K562 (cell line): ENCODE results near the gene CT55. TPM values are rescaled to one million over a fixed set of nuclear protein-coding genes. Genes with fewer than 3 reads are reported as not detected.

Experiments
- ATAC-seq: fragments of 200-7000 bp; cut with Tn5 transposase; 3 replicates; pipeline ENCODE4 v1.9.1; 2020; ENCODE audit warnings: moderate library complexity
- BruUV-seq: library from RNA; stranded (reverse); fragments of 400-500 nt; replicated peaks from 2 replicates; lab custom pipeline; 2021; lab: Mats Ljungman, UMichigan
- CTCF ChIA-PET: fragments of 300-600 bp; formaldehyde crosslinking; extraction: SDS; loops from one replicate; lab custom pipeline; 2021; ENCODE audit warnings: low intra/inter-chr PET ratio; lab: Yijun Ruan, JAX
- POLR2A ChIA-PET: fragments of 300-600, 350-650 bp; sonication (Branson Sonifier 250); formaldehyde crosslinking; extraction: SDS; loops from one replicate; lab custom pipeline; 2021; ENCODE audit warnings: antibody characterized with exemption, inconsistent platforms; lab: Yijun Ruan, JAX
- DNase-seq, 4 experiments: peaks; one replicate each; pipeline versions ENCODE4 v3.0.0 to v3.0.0-alpha.2; 2011 to 2018; ENCODE audit warnings: low spot score in 3 of 4, mixed read lengths in 3 of 4; ENCODE audit errors: extremely low read depth in 1 of 4
- FAIRE-seq: peaks from 2 replicates; lab custom pipeline; 2011; peaks lifted over from hg19 to GRCh38; lab: Jason Lieb, UNC
- H2AFZ ChIP-seq: 2 replicates; pipeline ENCODE4 v1.6.0; 2011; ENCODE audit warnings: low read depth, low read length, control low read depth, inconsistent platforms
- H3K27ac ChIP-seq: fragments of 200-600 bp; 3 replicates; pipeline ENCODE4 v1.8.0; 2011; ENCODE audit warnings: low read depth, mild to moderate bottlenecking, control low read depth, inconsistent platforms, low read length, moderate library complexity, mixed read lengths; ENCODE audit errors: extremely low read depth
- H3K27me3 ChIP-seq, 2 experiments: fragments of 300-600 bp in 1 of 2; 2 replicates in 1 of 2; 3 replicates in 1 of 2; pipeline versions ENCODE4 v1.6.0 to v1.8.0; 2011; ENCODE audit warnings: inconsistent platforms in 2 of 2, low read length in 2 of 2, mild to moderate bottlenecking in 1 of 2, mixed read lengths in 1 of 2, moderate library complexity in 1 of 2; ENCODE audit not compliant: control insufficient read depth in 2 of 2, insufficient read depth in 2 of 2
- H3K36me3 ChIP-seq: fragments of 300-600 bp; 3 replicates; pipeline ENCODE4 v1.8.0; 2011; ENCODE audit warnings: mild to moderate bottlenecking, low read length, inconsistent platforms; ENCODE audit not compliant: control insufficient read depth, insufficient read depth
- H3K4me1 ChIP-seq, 2 experiments: fragments of 200-600 bp in 1 of 2; replicated peaks in 1 of 2; 2 replicates in 1 of 2; 3 replicates in 1 of 2; pipeline versions ENCODE4 v1.5.1 to v1.8.0; 2011; ENCODE audit warnings: inconsistent platforms in 2 of 2, low read length in 2 of 2, mild to moderate bottlenecking in 1 of 2, mixed read lengths in 1 of 2, moderate library complexity in 1 of 2; ENCODE audit not compliant: control insufficient read depth in 2 of 2, insufficient read depth in 2 of 2
- H3K4me2 ChIP-seq: 2 replicates; pipeline ENCODE4 v1.6.1; 2011; ENCODE audit warnings: low read length, control low read depth, inconsistent platforms, mixed read lengths; ENCODE audit not compliant: insufficient read depth
- H3K4me3 ChIP-seq: fragments of 200-600 bp; sonication (generic), shearing (Covaris generic); 2 replicates; pipeline ENCODE4 v1.5.1; 2016; ENCODE audit warnings: control low read depth, inconsistent platforms
- H3K79me2 ChIP-seq: fragments of 200-600 bp; 3 replicates; pipeline ENCODE4 v1.8.0; 2011; ENCODE audit warnings: low read length, inconsistent platforms; ENCODE audit not compliant: control insufficient read depth, insufficient read depth
- H3K9ac ChIP-seq, 2 experiments: 2 replicates each; pipeline versions ENCODE4 v1.6.0 to v1.6.1; 2011; ENCODE audit warnings: low read depth in 2 of 2, low read length in 2 of 2, control low read depth in 1 of 2, inconsistent platforms in 1 of 2, mild to moderate bottlenecking in 1 of 2, mixed read lengths in 1 of 2; ENCODE audit not compliant: insufficient read depth in 1 of 2
- H3K9me1 ChIP-seq: one replicate; pipeline ENCODE4 v1.6.0; 2011; ENCODE audit warnings: inconsistent platforms, mild to moderate bottlenecking, low read length, moderate library complexity; ENCODE audit not compliant: control insufficient read depth, insufficient read depth
- H3K9me3 ChIP-seq: replicated peaks from 2 replicates; pipeline ENCODE4 v1.5.1; 2011; ENCODE audit warnings: low read depth, low read length, inconsistent platforms; ENCODE audit not compliant: control insufficient read depth, insufficient read depth
- H4K20me1 ChIP-seq: replicated peaks from 2 replicates; pipeline ENCODE4 v1.6.1; 2011; ENCODE audit warnings: low read length, inconsistent platforms, mixed read lengths; ENCODE audit not compliant: control insufficient read depth, insufficient read depth
- BRD9 ChIP-seq: fragments of 450-650 bp; IDR thresholded peaks from 2 replicates; pipeline ENCODE4 v1.6.1; 2018; ENCODE audit warnings: low read depth; ENCODE audit not compliant: partially characterized antibody
- CCNT2 ChIP-seq: IDR thresholded peaks from 2 replicates; pipeline ENCODE4 v1.6.1; 2011; ENCODE audit warnings: borderline replicate concordance, low read depth, mild to moderate bottlenecking, moderate library complexity, mixed read lengths, low read length; ENCODE audit not compliant: insufficient read length; ENCODE audit errors: extremely low read depth
- RNF2 ChIP-seq: sonication (generic); IDR thresholded peaks from 2 replicates; pipeline ENCODE4 v1.6.1; 2016
- ZNF134 ChIP-seq: fragments of 250-450 bp; sonication (Bioruptor Pico); conservative IDR thresholded peaks from 2 replicates; pipeline ENCODE4 v1.4.0; 2020
- WGBS: fragments of 100-300 bp; shearing (Covaris generic); methylation state at CpG from one replicate; pipeline ENCODE4 v1.1.6; 2016; ENCODE audit warnings: low coverage, mixed read lengths; ENCODE audit not compliant: insufficient coverage; ENCODE audit errors: missing lambda C conversion rate; 5-methylcytosine and 5-hydroxymethylcytosine counted together
- in situ Hi-C: fragments of 300-500 bp; cut with MboI; formaldehyde crosslinking; loops from 4 replicates; pipeline ENCODE4 v1.15.0; 2018; ENCODE audit warnings: inconsistent platforms, mixed read lengths
- intact Hi-C: fragments of 100-400 bp; cut with micrococcal nuclease; formaldehyde crosslinking; loops from 2 replicates; pipeline ENCODE4 v1.14.2; 2022
- polyA plus RNA-seq, 8 experiments: library from polyadenylated mRNA; depleted of rRNA in 4 of 8; stranded (reverse) in 5 of 8; unstranded in 3 of 8; fragments of >200 nt; fragmentation: Nextera tagmentation in 2 of 8; fragmentation: Illumina TruSeq in 1 of 8; extraction: Ambion mirVana in 2 of 8; extraction: Trizol in 1 of 8; gene quantifications; 2 replicates each; pipeline versions ENCODE4 v1.2.1 to v1.2.3, GENCODE V29; 2011 to 2014; ENCODE audit warnings: inconsistent platforms in 1 of 8, missing spikeins in 1 of 8
- total RNA-seq, 7 experiments: library from RNA; depleted of rRNA in 6 of 7; stranded (reverse); fragments of >200 nt in 6 of 7; fragmentation: Illumina TruSeq in 2 of 7; extraction: Trizol in 2 of 7; gene quantifications; 2 replicates each; pipeline versions ENCODE4 v1.2.1 to v1.2.3, GENCODE V29; 2011 to 2021; ENCODE audit warnings: low replicate concordance in 1 of 7
- TF ChIP-seq, protein P1 (sequence below): sonication (generic); formaldehyde crosslinking; IDR thresholded peaks from 2 replicates; pipeline ENCODE4 v1.8.0; 2023; ENCODE audit warnings: mild to moderate bottlenecking, missing genetic modification reagents
- TF ChIP-seq, protein P2 (sequence below), 2 experiments: fragments of 450-650 bp; IDR thresholded peaks; 2 replicates each; pipeline ENCODE4 v1.6.1; 2018; ENCODE audit warnings: mild to moderate bottlenecking in 2 of 2, low read depth in 1 of 2; ENCODE audit not compliant: partially characterized antibody in 2 of 2
- TF ChIP-seq, protein P3 (sequence below): fragments of 450-650 bp; IDR thresholded peaks from 2 replicates; pipeline ENCODE4 v1.6.1; 2016

Gene CT55
- total and polyA plus RNA-seq, 9 of the 15 experiments (the other 6 are each of a cell fraction or from before 2014, with no cell fraction given), result 48.5 to 98.9 (median 73.2) TPM

DNA sequence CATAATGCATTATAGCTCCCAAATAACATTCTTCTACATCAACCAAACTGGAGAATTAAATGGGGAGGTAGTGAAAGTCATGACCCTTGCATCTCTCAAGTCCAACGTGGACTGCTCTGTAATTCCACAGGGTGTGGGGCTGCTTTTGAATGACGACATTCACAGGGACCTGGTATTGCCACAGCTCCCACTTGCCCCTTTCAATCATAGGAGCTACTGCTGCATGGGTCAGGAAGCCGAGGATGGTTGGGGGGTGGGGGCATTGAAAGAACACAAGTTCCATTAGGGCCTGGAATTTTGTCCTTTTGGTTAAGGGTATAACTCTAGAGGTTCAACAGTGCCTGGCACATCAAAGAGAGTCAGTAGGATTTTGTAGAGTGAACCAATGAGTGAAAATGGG lies 7.4 kb upstream of the CT55 start:
- H3K79me2 ChIP-seq, result no peaks in the 10 kb centered on the region
- no peaks in the 10 kb centered on the region for H3K9me1 ChIP-seq
- ATAC-seq (no peak), DNase-seq (no peak), FAIRE-seq (no peak)
- in situ Hi-C loops, result no loop called here
- TF ChIP-seq RNF2, result no peak
- intact Hi-C loops, result no loop called here
- POLR2A ChIA-PET, result no interaction called here
- H4K20me1 ChIP-seq, result no peaks in the 10 kb centered on the region
- H3K36me3 ChIP-seq, result no peaks in the 10 kb centered on the region
- BruUV-seq, result no TSS peak
- peaks cover 9 to 15% of the 10 kb centered on the region in 2 experiments for H3K27me3 ChIP-seq
- no peak overlapping the region for H2AFZ ChIP-seq
- H3K9ac ChIP-seq, result no peak overlapping the region
- H3K4me3 ChIP-seq, result no peak overlapping the region
- WGBS, result 0% methylated on average over 3 of the region's 3 CpGs
- H3K9me3 ChIP-seq, result no peaks in the 10 kb centered on the region
- H3K4me1 ChIP-seq, result no peaks in the 10 kb centered on the region
- CTCF ChIA-PET, result no interaction called here
- H3K4me2 ChIP-seq, result no peak overlapping the region
- no peak overlapping the region for H3K27ac ChIP-seq

DNA sequence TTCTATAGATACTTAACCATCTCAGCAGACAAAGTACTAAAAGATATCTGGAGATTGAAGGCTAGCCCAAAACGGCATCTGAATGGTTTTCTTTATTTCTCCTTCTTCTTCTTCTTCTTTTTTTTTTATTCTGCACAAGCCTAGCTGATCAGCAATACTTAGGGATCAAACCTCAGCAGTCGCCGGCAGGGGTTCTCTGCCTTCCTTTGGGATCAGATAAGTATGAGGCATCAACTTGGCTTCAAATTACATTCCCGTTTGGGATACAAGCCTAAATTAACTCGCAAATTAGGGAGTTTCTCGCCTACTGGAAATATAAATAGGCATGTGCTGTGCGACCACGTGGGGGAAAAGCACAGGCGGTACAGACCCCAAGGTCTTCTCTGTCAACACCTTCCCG lies 730 bp downstream of the CT55 start:
- Histone ChIP-seq H3K9me3 (no peaks in the 10 kb centered on the region; the same call in 1 of the 2 replicates), H3K27ac (peak overlapping the region; percentile 85), H3K9me1 (no peaks in the 10 kb centered on the region), H2AFZ (peak overlapping the region; percentile 96), H3K36me3 (peaks cover 23% of the 10 kb centered on the region), H3K27me3 (no peaks in the 10 kb centered on the region; a peak in 1 of 5 replicates), H3K79me2 (peaks cover 37% of the 10 kb centered on the region), H3K9ac (peak overlapping the region; percentile 87 to 89), H3K4me1 (peaks cover 0 to 3% of the 10 kb centered on the region in 2 experiments; a peak in 3 of 5 replicates), H3K4me3 (peak overlapping the region; percentile 66), H4K20me1 (no peaks in the 10 kb centered on the region), H3K4me2 (peak overlapping the region; percentile 92)
- no TSS peak for BruUV-seq
- 0% methylated on average over 7 of the region's 10 CpGs for WGBS
- peak; percentile 11 to 24 (median 13) for DNase-seq
- intact Hi-C loops, result no loop called here
- peak; percentile 69 for FAIRE-seq
- peak; percentile 74 for TF ChIP-seq ZNF134 (CRISPR knock-in tag)
- TF ChIP-seq, protein P1, sequence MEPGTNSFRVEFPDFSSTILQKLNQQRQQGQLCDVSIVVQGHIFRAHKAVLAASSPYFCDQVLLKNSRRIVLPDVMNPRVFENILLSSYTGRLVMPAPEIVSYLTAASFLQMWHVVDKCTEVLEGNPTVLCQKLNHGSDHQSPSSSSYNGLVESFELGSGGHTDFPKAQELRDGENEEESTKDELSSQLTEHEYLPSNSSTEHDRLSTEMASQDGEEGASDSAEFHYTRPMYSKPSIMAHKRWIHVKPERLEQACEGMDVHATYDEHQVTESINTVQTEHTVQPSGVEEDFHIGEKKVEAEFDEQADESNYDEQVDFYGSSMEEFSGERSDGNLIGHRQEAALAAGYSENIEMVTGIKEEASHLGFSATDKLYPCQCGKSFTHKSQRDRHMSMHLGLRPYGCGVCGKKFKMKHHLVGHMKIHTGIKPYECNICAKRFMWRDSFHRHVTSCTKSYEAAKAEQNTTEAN, result no peak
- no peak for TF ChIP-seq CCNT2
- TF ChIP-seq, protein P2, sequence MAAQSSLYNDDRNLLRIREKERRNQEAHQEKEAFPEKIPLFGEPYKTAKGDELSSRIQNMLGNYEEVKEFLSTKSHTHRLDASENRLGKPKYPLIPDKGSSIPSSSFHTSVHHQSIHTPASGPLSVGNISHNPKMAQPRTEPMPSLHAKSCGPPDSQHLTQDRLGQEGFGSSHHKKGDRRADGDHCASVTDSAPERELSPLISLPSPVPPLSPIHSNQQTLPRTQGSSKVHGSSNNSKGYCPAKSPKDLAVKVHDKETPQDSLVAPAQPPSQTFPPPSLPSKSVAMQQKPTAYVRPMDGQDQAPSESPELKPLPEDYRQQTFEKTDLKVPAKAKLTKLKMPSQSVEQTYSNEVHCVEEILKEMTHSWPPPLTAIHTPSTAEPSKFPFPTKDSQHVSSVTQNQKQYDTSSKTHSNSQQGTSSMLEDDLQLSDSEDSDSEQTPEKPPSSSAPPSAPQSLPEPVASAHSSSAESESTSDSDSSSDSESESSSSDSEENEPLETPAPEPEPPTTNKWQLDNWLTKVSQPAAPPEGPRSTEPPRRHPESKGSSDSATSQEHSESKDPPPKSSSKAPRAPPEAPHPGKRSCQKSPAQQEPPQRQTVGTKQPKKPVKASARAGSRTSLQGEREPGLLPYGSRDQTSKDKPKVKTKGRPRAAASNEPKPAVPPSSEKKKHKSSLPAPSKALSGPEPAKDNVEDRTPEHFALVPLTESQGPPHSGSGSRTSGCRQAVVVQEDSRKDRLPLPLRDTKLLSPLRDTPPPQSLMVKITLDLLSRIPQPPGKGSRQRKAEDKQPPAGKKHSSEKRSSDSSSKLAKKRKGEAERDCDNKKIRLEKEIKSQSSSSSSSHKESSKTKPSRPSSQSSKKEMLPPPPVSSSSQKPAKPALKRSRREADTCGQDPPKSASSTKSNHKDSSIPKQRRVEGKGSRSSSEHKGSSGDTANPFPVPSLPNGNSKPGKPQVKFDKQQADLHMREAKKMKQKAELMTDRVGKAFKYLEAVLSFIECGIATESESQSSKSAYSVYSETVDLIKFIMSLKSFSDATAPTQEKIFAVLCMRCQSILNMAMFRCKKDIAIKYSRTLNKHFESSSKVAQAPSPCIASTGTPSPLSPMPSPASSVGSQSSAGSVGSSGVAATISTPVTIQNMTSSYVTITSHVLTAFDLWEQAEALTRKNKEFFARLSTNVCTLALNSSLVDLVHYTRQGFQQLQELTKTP (IDR thresholded peaks at IDR 0.05; ENCODE audit: low read depth in 1 of 2, partially characterized antibody in 2 of 2), result no peak
- TF ChIP-seq, protein P3, sequence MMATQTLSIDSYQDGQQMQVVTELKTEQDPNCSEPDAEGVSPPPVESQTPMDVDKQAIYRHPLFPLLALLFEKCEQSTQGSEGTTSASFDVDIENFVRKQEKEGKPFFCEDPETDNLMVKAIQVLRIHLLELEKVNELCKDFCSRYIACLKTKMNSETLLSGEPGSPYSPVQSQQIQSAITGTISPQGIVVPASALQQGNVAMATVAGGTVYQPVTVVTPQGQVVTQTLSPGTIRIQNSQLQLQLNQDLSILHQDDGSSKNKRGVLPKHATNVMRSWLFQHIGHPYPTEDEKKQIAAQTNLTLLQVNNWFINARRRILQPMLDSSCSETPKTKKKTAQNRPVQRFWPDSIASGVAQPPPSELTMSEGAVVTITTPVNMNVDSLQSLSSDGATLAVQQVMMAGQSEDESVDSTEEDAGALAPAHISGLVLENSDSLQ, result peak; percentile 23; the same call in 1 of the 2 replicates
- TF ChIP-seq BRD9, result no peak
- POLR2A ChIA-PET, result no interaction called here
- in situ Hi-C loops, result no loop called here
- ATAC-seq, result peak; percentile 15
- CTCF ChIA-PET, result no interaction called here
